ENCODE data around the gene SUCNR1. TPM values are rescaled to one million over a fixed set of nuclear protein-coding genes. Genes with fewer than 3 reads are reported as not detected.
"Not testable (repeated sequence)": the region's sequence is repeated elsewhere in the genome, so short reads cannot be mapped to it uniquely, and the experiment has no call there.

Gene SUCNR1
- total RNA-seq, 2 donors from 2014 or later, result not detected

DNA sequence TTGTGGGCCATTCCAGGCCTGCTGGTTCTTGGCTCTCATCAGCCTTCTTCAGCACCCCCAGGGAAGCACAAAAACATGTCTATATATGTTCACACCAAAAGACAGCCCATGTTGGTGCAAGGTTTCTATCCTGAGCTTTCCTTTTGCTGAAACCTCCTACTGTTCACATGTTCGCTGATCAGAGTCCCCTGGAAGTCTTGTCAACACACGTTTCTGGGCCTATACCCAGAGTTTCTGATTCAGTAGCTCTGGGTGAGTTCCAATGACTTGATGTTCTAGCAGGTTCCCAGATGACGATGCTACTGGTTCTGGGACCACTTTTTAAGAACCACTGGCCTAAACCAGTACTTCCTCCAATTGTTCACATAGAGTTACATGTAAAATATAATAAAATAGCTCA, 46.0 kb downstream of the SUCNR1 start:
- peak in 1 of 2 donors; percentile 20 for ATAC-seq
- Mint-ChIP-seq H3K36me3 (no peaks in the 10 kb centered on the region), H3K9me3 (no peaks in the 10 kb centered on the region), H3K4me3 (no peak overlapping the region), H3K27ac (no peak overlapping the region), H3K4me1 (ENCODE audit: low read depth in 2 of 2) (no peaks in the 10 kb centered on the region), H3K27me3 (no peaks in the 10 kb centered on the region)
- DNase-seq (ENCODE audit: low spot score), result no peak

DNA sequence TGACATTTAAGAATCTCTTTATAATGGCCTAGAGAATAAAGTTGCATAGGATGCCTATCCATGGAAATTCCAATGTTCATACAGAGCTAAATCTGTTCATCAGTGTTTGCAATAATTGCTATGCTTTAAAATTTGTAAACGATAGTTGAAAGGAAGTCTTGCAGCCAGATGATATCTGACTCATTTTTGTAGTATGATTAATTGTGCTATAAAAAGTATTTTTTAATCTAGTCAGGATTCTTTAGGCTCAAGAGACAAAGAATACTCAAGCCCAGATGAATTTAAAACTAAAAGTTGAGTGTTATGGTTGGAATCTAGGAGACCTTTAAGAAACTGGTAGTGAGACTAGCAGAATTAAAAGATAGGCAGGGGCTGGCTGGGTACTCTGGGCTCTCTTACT, 50.5 kb downstream of the SUCNR1 start:
- no peak for DNase-seq (ENCODE audit: low spot score)
- Mint-ChIP-seq H3K4me1 (ENCODE audit: low read depth in 2 of 2) (peaks cover 0 to 3% of the 10 kb centered on the region in 2 donors), H3K4me3 (no peak overlapping the region), H3K9me3 (no peaks in the 10 kb centered on the region), H3K27ac (no peak overlapping the region), H3K27me3 (no peaks in the 10 kb centered on the region), H3K36me3 (no peaks in the 10 kb centered on the region)
- no peak for ATAC-seq

DNA sequence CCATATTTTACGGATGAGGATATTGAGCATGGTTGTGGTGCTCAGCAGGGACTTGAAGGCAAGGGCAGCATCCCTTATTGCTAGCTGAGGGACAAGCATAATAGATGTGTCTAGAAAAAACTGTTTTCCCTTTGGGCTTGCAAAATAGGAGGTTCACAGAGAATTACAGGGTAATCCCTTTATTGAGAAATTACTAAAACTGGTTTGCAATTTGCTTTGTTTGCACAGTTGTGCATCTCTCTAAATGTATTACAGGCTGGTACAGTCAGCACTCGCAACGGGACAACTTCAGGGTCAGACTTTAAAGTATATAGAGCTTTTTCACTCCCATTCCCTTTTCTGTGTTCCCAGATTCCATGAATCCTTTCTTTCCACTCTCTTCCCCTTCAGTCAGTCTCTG, 51.3 kb downstream of the SUCNR1 start:
- no peak for ATAC-seq
- no peaks in the 10 kb centered on the region for H3K9me3 Mint-ChIP-seq
- no peak overlapping the region for H3K27ac Mint-ChIP-seq
- H3K36me3 Mint-ChIP-seq, result no peaks in the 10 kb centered on the region
- H3K27me3 Mint-ChIP-seq, result no peaks in the 10 kb centered on the region
- H3K4me1 Mint-ChIP-seq (ENCODE audit: low read depth in 2 of 2), result peaks cover 0 to 3% of the 10 kb centered on the region in 2 donors
- DNase-seq (ENCODE audit: low spot score), result no peak
- H3K4me3 Mint-ChIP-seq, result no peak overlapping the region

DNA sequence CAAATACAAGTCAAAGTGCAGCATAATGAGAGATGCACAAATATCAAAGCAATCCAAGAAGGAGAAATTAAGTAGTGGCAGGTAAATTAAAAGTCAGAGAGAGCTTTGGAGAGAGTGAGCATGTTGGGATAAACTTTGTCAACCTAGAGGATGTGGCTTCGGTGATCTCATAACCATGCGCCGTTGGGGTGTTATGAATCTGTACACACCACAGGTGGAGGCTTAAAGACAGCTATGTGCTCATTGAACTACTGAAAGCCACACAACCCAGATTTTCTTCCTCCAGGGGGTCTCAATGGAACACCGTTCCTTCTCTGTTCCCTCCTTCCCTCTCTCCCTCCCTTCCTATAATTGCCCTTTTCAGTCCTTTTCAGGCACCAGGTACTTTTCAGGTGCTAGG, 52.0 kb downstream of the SUCNR1 start:
- H3K4me1 Mint-ChIP-seq (ENCODE audit: low read depth in 2 of 2), result peaks cover 0 to 3% of the 10 kb centered on the region in 2 donors
- no peak overlapping the region for H3K4me3 Mint-ChIP-seq
- ATAC-seq (peak; percentile 48 to 57), DNase-seq (ENCODE audit: low spot score) (no peak)
- no peaks in the 10 kb centered on the region for H3K27me3 Mint-ChIP-seq
- no peak overlapping the region for H3K27ac Mint-ChIP-seq
- H3K9me3 Mint-ChIP-seq, result no peaks in the 10 kb centered on the region
- H3K36me3 Mint-ChIP-seq, result no peaks in the 10 kb centered on the region

DNA sequence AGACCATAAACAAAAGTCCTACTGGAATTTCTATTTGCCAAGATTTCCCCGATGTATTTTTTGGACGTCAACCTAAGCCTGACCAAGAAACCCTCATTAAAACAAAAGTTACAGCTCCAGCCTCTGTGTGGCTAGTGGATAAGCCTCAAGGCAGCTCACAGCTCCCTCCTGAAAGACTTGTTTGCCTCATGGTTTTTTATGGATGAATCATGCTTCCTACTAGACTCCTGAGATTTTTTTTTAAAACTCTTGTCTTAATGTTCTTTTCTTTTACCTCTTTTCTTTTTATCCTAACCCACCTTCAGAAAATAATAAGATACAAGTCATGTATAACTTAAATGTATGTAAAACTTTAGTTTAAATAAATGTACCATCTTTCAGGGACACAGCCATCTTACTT, 52.4 kb downstream of the SUCNR1 start:
- no peak for ATAC-seq
- Mint-ChIP-seq H3K4me1 (ENCODE audit: low read depth in 2 of 2) (peaks cover 0 to 3% of the 10 kb centered on the region in 2 donors), H3K36me3 (no peaks in the 10 kb centered on the region), H3K9me3 (no peaks in the 10 kb centered on the region), H3K4me3 (no peak overlapping the region), H3K27me3 (no peaks in the 10 kb centered on the region), H3K27ac (no peak overlapping the region)
- DNase-seq (ENCODE audit: low spot score), result no peak

DNA sequence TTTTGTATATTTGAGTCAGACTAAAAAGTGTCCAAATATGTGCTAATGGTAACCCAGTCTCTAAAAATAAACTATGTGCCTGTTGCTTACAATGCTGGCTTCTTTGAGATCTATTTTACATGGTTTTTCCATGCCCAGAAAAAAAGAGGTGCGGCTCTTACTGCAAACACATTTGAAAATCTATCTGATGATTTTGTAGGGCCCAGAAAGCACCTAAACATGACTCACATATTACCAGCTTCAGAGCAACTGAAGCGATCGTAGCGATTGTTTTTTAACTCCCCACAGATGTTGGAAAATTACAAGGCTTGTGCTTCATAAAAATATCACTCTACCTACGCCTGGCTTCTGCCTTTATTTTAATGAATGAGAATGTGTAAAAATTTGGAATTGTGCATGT, 53.5 kb downstream of the SUCNR1 start:
- ATAC-seq, result no peak
- no peak for DNase-seq (ENCODE audit: low spot score)
- no peak overlapping the region for H3K4me3 Mint-ChIP-seq
- no peaks in the 10 kb centered on the region for H3K9me3 Mint-ChIP-seq
- peaks cover 0 to 3% of the 10 kb centered on the region in 2 donors for H3K4me1 Mint-ChIP-seq (ENCODE audit: low read depth in 2 of 2)
- no peak overlapping the region for H3K27ac Mint-ChIP-seq
- no peaks in the 10 kb centered on the region for H3K36me3 Mint-ChIP-seq
- H3K27me3 Mint-ChIP-seq, result no peaks in the 10 kb centered on the region

DNA sequence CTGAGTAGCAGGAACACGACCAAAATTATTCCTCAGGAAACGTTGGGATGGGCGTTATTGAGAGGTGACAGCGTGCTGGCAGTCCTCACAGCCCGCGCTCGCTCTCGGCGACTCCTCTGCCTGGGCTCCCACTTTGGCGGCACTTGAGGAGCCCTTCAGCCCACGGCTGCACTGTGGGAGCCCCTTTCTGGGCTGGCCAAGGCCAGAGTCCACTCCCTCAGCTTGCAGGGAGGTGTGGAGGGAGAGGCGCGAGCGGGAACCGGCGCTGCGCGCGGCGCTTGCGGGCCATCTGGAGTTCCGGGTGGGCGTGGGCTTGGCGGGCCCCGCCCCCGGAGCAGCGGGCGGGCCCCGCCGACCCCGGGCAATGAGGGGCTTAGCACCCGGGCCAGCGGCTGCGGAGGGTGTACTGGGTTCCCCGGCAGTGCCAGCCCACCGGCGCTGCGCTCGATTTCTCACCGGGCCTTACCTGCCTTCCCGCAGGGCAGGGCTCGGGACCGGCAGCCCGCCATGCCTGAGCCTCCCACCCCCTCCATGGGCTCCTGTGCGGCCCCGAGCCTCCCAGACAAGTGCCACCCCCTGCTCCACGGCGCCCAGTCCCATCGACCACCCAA, 54.6 kb downstream of the SUCNR1 start:
- H3K4me1 Mint-ChIP-seq (ENCODE audit: low read depth in 2 of 2); ATAC-seq; H3K4me3 Mint-ChIP-seq; H3K27ac Mint-ChIP-seq; H3K9me3 Mint-ChIP-seq; H3K36me3 Mint-ChIP-seq; H3K27me3 Mint-ChIP-seq; DNase-seq (ENCODE audit: low spot score): not testable (repeated sequence)

DNA sequence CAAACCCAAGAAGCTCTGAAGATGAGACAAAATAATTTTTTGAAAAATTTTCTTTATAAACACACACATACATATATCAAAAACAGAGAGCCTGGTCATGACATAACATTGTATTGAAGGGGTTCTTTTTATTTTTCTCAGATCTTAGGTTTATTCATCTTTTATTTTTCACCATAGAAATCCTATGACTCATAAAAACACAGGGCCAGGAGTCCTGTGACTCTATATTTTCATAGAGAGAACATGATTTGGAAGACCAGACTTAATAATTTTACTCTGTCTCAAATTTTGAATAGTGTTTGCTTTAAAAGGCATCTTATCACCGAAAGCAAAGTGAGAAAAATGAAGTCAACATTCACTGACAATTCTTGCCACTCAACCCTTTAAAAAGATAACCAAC, 57.7 kb downstream of the SUCNR1 start:
- no peaks in the 10 kb centered on the region for H3K36me3 Mint-ChIP-seq
- no peak for DNase-seq (ENCODE audit: low spot score)
- H3K27me3 Mint-ChIP-seq, result no peaks in the 10 kb centered on the region
- H3K27ac Mint-ChIP-seq, result no peak overlapping the region
- no peaks in the 10 kb centered on the region for H3K4me1 Mint-ChIP-seq (ENCODE audit: low read depth in 2 of 2)
- H3K4me3 Mint-ChIP-seq, result no peak overlapping the region
- H3K9me3 Mint-ChIP-seq, result no peaks in the 10 kb centered on the region
- no peak for ATAC-seq

DNA sequence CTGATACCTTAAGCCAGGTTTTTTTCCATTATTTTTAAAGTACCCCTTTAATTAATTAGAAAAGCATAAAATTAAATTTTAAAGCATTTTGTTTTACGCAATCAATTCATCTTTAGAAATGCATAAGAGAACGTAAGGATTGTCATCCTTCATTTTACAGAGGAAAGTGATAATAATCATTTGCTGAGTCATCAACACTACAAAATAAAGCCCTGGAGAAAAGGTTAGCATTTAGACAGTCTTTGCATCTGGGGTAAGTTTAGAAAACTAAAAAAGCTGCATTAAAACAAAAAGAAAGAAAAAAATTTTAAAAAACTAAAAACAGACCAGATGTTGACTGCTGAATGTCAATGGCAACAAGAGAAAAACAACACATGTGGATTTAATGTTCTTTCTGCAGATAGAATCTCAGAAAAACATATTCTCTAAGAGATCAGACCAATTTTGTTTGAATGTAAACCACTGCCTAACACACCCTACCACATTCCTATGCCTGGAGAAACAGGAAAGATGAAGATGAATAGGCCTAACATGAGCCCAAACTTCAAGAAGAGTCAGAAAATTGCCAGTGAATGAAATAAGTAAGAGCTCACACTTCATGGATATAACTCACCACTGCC, 59.9 kb downstream of the SUCNR1 start:
- no peaks in the 10 kb centered on the region for H3K4me1 Mint-ChIP-seq (ENCODE audit: low read depth in 2 of 2)
- DNase-seq (ENCODE audit: low spot score) (no peak), ATAC-seq (no peak)
- peaks cover 0 to 6% of the 10 kb centered on the region in 2 donors for H3K27me3 Mint-ChIP-seq
- no peak overlapping the region for H3K27ac Mint-ChIP-seq
- no peaks in the 10 kb centered on the region for H3K36me3 Mint-ChIP-seq
- H3K9me3 Mint-ChIP-seq, result no peaks in the 10 kb centered on the region
- no peak overlapping the region for H3K4me3 Mint-ChIP-seq

Other genes starting within 250 kb of the SUCNR1 start
- gene AADACL2, start 139.7 kb upstream of the SUCNR1 start, total RNA-seq, result not detected
- gene AADAC, start 59.5 kb upstream of the SUCNR1 start, total RNA-seq, result not detected

All from natural killer cell treated with Interleukin-12 subunit alpha and Interleukin-12 subunit beta and Interleukin-15 and Interleukin-18, amount 100 ng/mL, for 72 hours (primary cell).